ENCODE data around the gene IGFBP5. TPM values are rescaled to one million over a fixed set of nuclear protein-coding genes. Genes with fewer than 3 reads are reported as not detected.

IGFBP5 gene
- total and polyA plus RNA-seq, 9 of the 15 experiments (the other 6 are each of a cell fraction or from before 2014, with no cell fraction given) = 0.01 to 1.9 (median 0.03) TPM; not detected in 6

- TF ChIP-seq U2AF2 (optimal IDR thresholded peaks at IDR 0.05; ENCODE audit: low read depth, low read length) (no peak), SMC3 (conservative IDR thresholded peaks at IDR 0.05; ENCODE audit: insufficient read depth, low read depth, low read length) (no peak)
Observed at GRCh38 chr2:216739035-216739434, 43.7 kb upstream of the IGFBP5 start (continued).

- Histone ChIP-seq H3K4me2 (ENCODE audit: insufficient read depth, low read length) (no peak overlapping the region), H3K4me3 (no peak overlapping the region), H3K27me3 (ENCODE audit: control insufficient read depth in 2 of 2, insufficient read depth in 2 of 2, low read length in 2 of 2) (peaks cover 2 to 41% of the 10 kb centered on the region in 2 experiments), H3K9ac (ENCODE audit: insufficient read depth in 1 of 2, low read depth in 2 of 2, low read length in 2 of 2) (no peak overlapping the region), H3K36me3 (ENCODE audit: control insufficient read depth, insufficient read depth, low read length) (no peaks in the 10 kb centered on the region), H3K9me3 (replicated peaks; ENCODE audit: control insufficient read depth, insufficient read depth, low read depth, low read length) (no peaks in the 10 kb centered on the region), H3K27ac (ENCODE audit: extremely low read depth, low read depth, low read length) (no peak overlapping the region), H3K9me1 (ENCODE audit: control insufficient read depth, insufficient read depth, low read length) (no peaks in the 10 kb centered on the region), H3K79me2 (ENCODE audit: control insufficient read depth, insufficient read depth, low read length) (no peaks in the 10 kb centered on the region), H3K4me1 (replicated peaks in 1 of 2; ENCODE audit: control insufficient read depth in 2 of 2, insufficient read depth in 2 of 2, low read length in 2 of 2) (no peaks in the 10 kb centered on the region), H4K20me1 (replicated peaks; ENCODE audit: control insufficient read depth, insufficient read depth, low read length) (no peaks in the 10 kb centered on the region), H2AFZ (ENCODE audit: low read depth, low read length) (no peak overlapping the region)
- 0% methylated on average over 4 of the region's 4 CpGs for WGBS (ENCODE audit: insufficient coverage, low coverage, missing lambda C conversion rate)
- intact Hi-C loops (cut with micrococcal nuclease) = no loop called here
- in situ Hi-C loops (cut with MboI) = no loop called here
- ChIA-PET CTCF (ENCODE audit: low intra/inter-chr PET ratio) (no interaction called here), POLR2A (no interaction called here)
- BruUV-seq (replicated peaks) = no TSS peak
- TF ChIP-seq SRSF9 (IDR thresholded peaks at IDR 0.05; ENCODE audit: borderline replicate concordance, low read depth, low read length) (no peak), DDX20 (tag; IDR thresholded peaks at IDR 0.05; ENCODE audit: low read depth) (no peak), ZC3H8 (IDR thresholded peaks at IDR 0.05) (no peak), TSC22D4 (tag; IDR thresholded peaks at IDR 0.05) (no peak), ILK (tag; IDR thresholded peaks at IDR 0.05; ENCODE audit: borderline replicate concordance, low read depth) (no peak), ZZZ3 (IDR thresholded peaks at IDR 0.05) (no peak), NFATC3 (IDR thresholded peaks at IDR 0.05) (no peak), ZNF511 (CRISPR knock-in tag; IDR thresholded peaks at IDR 0.05) (no peak), RBM25 (IDR thresholded peaks at IDR 0.05; ENCODE audit: low read depth, low read length, severe bottlenecking) (no peak), RHOXF2B (CRISPR knock-in tag; conservative IDR thresholded peaks at IDR 0.05) (no peak), RNF2 (IDR thresholded peaks at IDR 0.05) (no peak), PTTG1 (tag; IDR thresholded peaks at IDR 0.05; ENCODE audit: low read depth) (no peak)
- TF ChIP-seq, protein P1, sequence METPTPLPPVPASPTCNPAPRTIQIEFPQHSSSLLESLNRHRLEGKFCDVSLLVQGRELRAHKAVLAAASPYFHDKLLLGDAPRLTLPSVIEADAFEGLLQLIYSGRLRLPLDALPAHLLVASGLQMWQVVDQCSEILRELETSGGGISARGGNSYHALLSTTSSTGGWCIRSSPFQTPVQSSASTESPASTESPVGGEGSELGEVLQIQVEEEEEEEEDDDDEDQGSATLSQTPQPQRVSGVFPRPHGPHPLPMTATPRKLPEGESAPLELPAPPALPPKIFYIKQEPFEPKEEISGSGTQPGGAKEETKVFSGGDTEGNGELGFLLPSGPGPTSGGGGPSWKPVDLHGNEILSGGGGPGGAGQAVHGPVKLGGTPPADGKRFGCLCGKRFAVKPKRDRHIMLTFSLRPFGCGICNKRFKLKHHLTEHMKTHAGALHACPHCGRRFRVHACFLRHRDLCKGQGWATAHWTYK (CRISPR knock-in tag; IDR thresholded peaks at IDR 0.05) = no peak
- ATAC-seq (no peak), DNase-seq (ENCODE audit: extremely low read depth in 1 of 4, low spot score in 3 of 4) (no peak), FAIRE-seq (no peak)
Observed at GRCh38 chr2:216737676-216738075, 42.3 kb upstream of the IGFBP5 start.

Data from K562 (cell line).